KMS-11 (cell line): ENCODE data around the gene FBLN7.
"Not testable (repeated sequence)": the region's sequence is repeated elsewhere in the genome, so short reads cannot be mapped to it uniquely, and the experiment has no call there.

Experiments used
- H2AFZ ChIP-seq: fragments of 200-600 bp; sonication (generic); 2 replicates; pipeline ENCODE4 v1.6.1; 2016; ENCODE audit warnings: antibody characterized with exemption, mixed run types, low read depth
- H3K27ac ChIP-seq: fragments of 200-600 bp; sonication (generic); 2 replicates; pipeline ENCODE4 v1.6.1; 2016; ENCODE audit warnings: mild to moderate bottlenecking, mixed run types
- H3K27me3 ChIP-seq: fragments of 200-600 bp; sonication (generic); 2 replicates; pipeline ENCODE4 v1.6.1; 2017; ENCODE audit warnings: mild to moderate bottlenecking, low read depth, mixed run types, moderate library complexity; ENCODE audit not compliant: insufficient read depth
- H3K36me3 ChIP-seq: fragments of 200-600 bp; sonication (generic); 2 replicates; pipeline ENCODE4 v1.6.1; 2017; ENCODE audit warnings: mild to moderate bottlenecking, mixed run types; ENCODE audit not compliant: insufficient read depth
- H3K4me1 ChIP-seq: fragments of 200-600 bp; sonication (generic); 2 replicates; pipeline ENCODE4 v1.6.1; 2016; ENCODE audit warnings: mild to moderate bottlenecking, low read depth, mixed run types; ENCODE audit not compliant: poor library complexity, severe bottlenecking
- H3K4me2 ChIP-seq: fragments of 200-600 bp; sonication (generic); 2 replicates; pipeline ENCODE4 v1.7.0; 2016; ENCODE audit warnings: mild to moderate bottlenecking, mixed run types
- H3K4me3 ChIP-seq: fragments of 200-600 bp; sonication (generic); IDR thresholded peaks from 2 replicates; pipeline ENCODE4 v1.6.1; 2017; ENCODE audit warnings: low read depth, low read length, mixed read lengths; ENCODE audit not compliant: insufficient read depth
- H3K79me2 ChIP-seq: fragments of 200-600 bp; sonication (generic); 2 replicates; pipeline ENCODE4 v1.6.1; 2016; ENCODE audit warnings: low read depth, mixed run types; ENCODE audit not compliant: insufficient read depth
- H3K9ac ChIP-seq: fragments of 200-600 bp; sonication (generic); 2 replicates; pipeline ENCODE4 v1.6.1; 2016; ENCODE audit warnings: mild to moderate bottlenecking, mixed run types
- H4K20me1 ChIP-seq: fragments of 200-600 bp; sonication (generic); 2 replicates; pipeline ENCODE4 v1.6.1; 2016; ENCODE audit warnings: mild to moderate bottlenecking, mixed run types; ENCODE audit not compliant: insufficient read depth
- TF ChIP-seq, protein P1 (sequence below): fragments of 200-600 bp; sonication (generic); conservative IDR thresholded peaks from 2 replicates; pipeline ENCODE4 v1.6.1; 2017; ENCODE audit warnings: low read depth, mild to moderate bottlenecking, antibody characterized with exemption, low read length, moderate library complexity, mixed read lengths

FBLN7 gene

DNA sequence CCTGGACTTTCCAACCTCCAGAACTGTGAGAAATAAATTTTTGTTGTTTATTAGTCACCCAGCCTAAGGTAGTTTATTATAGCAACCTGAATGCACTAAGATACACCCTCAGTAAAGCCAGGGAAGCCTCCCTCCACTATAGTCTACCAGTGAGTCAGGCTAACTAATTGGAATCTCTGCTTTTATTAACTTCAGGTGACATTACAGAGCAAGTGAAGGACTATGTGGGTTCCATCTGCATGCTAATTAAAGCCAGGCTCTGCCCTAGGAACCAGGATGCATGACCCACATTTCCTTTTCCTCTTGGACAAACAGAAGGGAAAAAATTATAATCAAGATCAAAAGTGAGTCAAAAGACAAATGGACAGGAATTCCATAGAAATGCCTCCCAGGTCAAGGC, 60.6 kb downstream of the FBLN7 start:
- no peak overlapping the region for H3K9ac ChIP-seq
- no peak overlapping the region for H3K4me3 ChIP-seq
- no peak overlapping the region for H3K4me2 ChIP-seq
- H3K36me3 ChIP-seq = no peaks in the 10 kb centered on the region
- no peaks in the 10 kb centered on the region for H4K20me1 ChIP-seq
- TF ChIP-seq, protein P1, sequence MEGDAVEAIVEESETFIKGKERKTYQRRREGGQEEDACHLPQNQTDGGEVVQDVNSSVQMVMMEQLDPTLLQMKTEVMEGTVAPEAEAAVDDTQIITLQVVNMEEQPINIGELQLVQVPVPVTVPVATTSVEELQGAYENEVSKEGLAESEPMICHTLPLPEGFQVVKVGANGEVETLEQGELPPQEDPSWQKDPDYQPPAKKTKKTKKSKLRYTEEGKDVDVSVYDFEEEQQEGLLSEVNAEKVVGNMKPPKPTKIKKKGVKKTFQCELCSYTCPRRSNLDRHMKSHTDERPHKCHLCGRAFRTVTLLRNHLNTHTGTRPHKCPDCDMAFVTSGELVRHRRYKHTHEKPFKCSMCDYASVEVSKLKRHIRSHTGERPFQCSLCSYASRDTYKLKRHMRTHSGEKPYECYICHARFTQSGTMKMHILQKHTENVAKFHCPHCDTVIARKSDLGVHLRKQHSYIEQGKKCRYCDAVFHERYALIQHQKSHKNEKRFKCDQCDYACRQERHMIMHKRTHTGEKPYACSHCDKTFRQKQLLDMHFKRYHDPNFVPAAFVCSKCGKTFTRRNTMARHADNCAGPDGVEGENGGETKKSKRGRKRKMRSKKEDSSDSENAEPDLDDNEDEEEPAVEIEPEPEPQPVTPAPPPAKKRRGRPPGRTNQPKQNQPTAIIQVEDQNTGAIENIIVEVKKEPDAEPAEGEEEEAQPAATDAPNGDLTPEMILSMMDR = no peak
- no peaks in the 10 kb centered on the region for H3K27me3 ChIP-seq
- H3K4me1 ChIP-seq = no peaks in the 10 kb centered on the region
- H2AFZ ChIP-seq = no peak overlapping the region
- no peak overlapping the region for H3K27ac ChIP-seq
- H3K79me2 ChIP-seq = no peaks in the 10 kb centered on the region

DNA sequence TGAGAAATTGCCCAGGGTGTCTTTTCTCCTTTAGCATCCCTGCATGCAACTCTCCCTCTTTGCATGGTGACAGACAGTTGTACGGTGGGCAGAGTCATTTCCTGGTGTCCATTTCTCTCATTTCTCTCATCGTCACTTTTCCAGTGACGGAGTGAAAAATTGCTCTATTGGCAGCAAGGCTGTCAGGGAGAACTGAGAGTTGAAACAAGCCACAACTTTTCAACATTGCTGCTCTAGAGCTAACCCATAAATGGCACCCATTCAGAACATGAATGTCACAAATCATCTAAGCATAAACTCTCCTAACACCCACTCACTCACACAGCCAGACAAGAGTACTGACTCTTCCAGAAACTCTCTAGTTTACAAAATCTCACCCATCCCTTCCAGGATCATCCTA, 61.0 kb downstream of the FBLN7 start:
- H3K4me1 ChIP-seq = no peaks in the 10 kb centered on the region
- H4K20me1 ChIP-seq = no peaks in the 10 kb centered on the region
- TF ChIP-seq, protein P1 = no peak
- no peak overlapping the region for H3K27ac ChIP-seq
- no peaks in the 10 kb centered on the region for H3K79me2 ChIP-seq
- no peak overlapping the region for H3K9ac ChIP-seq
- H2AFZ ChIP-seq = no peak overlapping the region
- H3K27me3 ChIP-seq = no peaks in the 10 kb centered on the region
- no peak overlapping the region for H3K4me2 ChIP-seq
- no peak overlapping the region for H3K4me3 ChIP-seq
- H3K36me3 ChIP-seq = no peaks in the 10 kb centered on the region

DNA sequence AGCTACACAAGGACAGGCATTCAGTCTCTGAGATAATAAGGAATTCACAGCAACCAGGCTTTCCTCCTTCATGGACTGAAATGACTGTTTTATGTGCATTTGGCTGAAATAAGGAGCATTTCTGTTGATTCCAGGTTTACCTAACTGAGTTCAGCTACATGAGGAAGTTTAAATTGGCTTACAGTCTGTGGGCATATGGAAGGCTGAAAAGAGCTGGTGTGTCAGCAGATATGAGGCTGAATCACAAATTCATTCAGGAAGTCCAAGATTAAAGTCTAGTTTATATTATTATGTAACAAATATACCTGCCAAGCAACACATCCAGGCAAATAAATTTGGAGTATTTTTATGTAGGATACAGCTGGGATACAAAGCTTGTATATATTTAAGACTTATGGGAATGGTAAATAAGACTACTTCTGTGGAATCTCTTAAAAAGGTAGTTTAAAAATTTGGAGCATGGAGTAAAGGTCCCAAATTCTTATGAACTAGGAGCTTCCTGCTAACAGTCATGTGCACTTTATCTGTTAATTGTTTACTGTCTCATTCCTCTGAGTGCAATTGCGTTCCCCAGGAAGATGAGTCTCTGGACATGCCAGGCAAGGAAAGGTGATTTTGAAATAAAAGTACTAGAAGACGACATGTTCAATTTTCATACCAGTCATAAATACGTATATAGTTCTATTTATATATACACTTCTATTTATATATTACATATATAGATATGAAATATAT, 63.7 kb downstream of the FBLN7 start:
- Histone ChIP-seq H3K4me3 (no peak overlapping the region), H3K9ac (no peak overlapping the region), H2AFZ (no peak overlapping the region), H3K4me1 (no peaks in the 10 kb centered on the region), H3K4me2 (no peak overlapping the region), H4K20me1 (no peaks in the 10 kb centered on the region), H3K36me3 (no peaks in the 10 kb centered on the region), H3K27ac (no peak overlapping the region), H3K27me3 (no peaks in the 10 kb centered on the region), H3K79me2 (no peaks in the 10 kb centered on the region)
- TF ChIP-seq, protein P1 = no peak

DNA sequence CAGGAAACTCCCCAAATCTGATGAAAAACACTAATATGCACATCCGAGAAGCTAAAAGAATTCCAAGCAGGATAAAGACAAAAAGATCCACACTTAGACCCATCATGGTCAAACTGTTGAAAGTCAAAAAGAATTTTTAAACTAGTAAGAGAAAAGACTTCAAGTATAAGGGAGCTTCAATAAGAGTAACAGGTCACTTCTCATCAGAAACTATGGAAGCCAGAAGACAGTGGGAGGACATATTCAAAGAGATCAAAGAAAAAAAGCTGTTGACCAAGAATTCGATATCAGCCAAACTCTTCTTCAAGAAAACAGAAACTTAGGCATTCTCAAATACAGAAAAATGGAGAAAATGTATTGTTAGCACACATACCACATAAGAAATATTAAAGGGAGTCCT, 66.2 kb downstream of the FBLN7 start:
- Histone ChIP-seq H3K27ac (no peak overlapping the region), H3K79me2 (no peaks in the 10 kb centered on the region), H4K20me1 (no peaks in the 10 kb centered on the region), H3K27me3 (no peaks in the 10 kb centered on the region), H3K9ac (no peak overlapping the region), H3K4me3 (no peak overlapping the region), H3K4me2 (no peak overlapping the region), H3K4me1 (no peaks in the 10 kb centered on the region), H3K36me3 (no peaks in the 10 kb centered on the region), H2AFZ (no peak overlapping the region)
- TF ChIP-seq, protein P1 = no peak

GRCh38 chr2:112207905-112208304, 69.7 kb downstream of the FBLN7 start:
- not testable (repeated sequence) for H3K9ac ChIP-seq, H3K36me3 ChIP-seq, H3K4me2 ChIP-seq, H3K27me3 ChIP-seq, H4K20me1 ChIP-seq, H3K79me2 ChIP-seq, H2AFZ ChIP-seq, H3K4me3 ChIP-seq, H3K27ac ChIP-seq, H3K4me1 ChIP-seq
